ENCODE measurements around the gene AHI1.

Gene AHI1

DNA sequence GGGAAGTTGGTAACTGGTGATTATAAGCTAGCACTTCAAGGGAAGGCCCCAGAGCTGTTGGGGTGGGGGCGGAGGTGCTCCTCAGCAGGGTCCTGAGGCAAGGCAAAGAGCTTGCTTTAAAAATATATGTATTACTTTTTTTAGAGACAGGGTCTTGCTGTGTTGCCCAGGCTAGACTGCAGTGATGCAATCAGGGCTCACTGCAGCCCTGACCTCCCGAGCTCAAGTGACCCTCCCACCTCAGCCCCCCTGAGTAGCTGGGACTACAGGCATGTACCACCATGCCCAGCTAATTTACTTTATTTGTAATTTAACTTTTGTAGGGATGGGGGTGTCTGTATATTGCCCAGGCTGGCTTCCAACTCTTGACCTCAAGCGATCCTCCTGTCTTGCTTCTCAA is 229.3 kb downstream of the AHI1 start:
- Histone ChIP-seq H3K4me1 (ENCODE audit: control insufficient read depth in 1 of 2, insufficient read depth in 1 of 2, low read depth in 1 of 2, low read length in 1 of 2) (peaks cover 13 to 19% of the 10 kb centered on the region in 2 experiments), H3K9me3 (no peaks in the 10 kb centered on the region), H3K36me3 (no peaks in the 10 kb centered on the region), H3K27me3 (no peaks in the 10 kb centered on the region), H3K27ac (no peak overlapping the region), H3K4me3 (ENCODE audit: low read depth in 1 of 2, low read length in 1 of 2) (no peak overlapping the region)
- TF ChIP-seq, protein P1, sequence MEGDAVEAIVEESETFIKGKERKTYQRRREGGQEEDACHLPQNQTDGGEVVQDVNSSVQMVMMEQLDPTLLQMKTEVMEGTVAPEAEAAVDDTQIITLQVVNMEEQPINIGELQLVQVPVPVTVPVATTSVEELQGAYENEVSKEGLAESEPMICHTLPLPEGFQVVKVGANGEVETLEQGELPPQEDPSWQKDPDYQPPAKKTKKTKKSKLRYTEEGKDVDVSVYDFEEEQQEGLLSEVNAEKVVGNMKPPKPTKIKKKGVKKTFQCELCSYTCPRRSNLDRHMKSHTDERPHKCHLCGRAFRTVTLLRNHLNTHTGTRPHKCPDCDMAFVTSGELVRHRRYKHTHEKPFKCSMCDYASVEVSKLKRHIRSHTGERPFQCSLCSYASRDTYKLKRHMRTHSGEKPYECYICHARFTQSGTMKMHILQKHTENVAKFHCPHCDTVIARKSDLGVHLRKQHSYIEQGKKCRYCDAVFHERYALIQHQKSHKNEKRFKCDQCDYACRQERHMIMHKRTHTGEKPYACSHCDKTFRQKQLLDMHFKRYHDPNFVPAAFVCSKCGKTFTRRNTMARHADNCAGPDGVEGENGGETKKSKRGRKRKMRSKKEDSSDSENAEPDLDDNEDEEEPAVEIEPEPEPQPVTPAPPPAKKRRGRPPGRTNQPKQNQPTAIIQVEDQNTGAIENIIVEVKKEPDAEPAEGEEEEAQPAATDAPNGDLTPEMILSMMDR (IDR thresholded peaks at IDR 0.05) = no peak

DNA sequence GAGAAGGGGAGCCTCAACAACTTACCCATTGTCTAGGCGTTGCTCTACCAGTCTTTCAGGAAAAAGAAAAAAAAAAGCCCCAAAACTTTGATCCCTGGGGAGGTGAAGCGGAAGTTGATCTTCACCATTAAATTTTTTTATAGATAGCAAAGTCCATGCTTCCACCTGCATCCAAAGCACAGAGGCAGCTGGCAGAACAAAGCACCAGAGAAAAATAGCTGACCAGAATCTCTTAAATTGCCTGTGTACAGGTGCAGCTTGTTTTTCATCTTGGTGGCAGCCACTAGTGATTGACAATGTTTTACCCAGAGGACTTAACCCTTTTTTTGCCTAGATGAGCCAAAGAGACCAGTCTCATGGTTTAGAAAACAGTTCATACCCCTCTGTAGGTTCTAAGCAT is 230.5 kb downstream of the AHI1 start:
- Histone ChIP-seq H3K4me3 (ENCODE audit: low read depth in 1 of 2, low read length in 1 of 2) (no peak overlapping the region), H3K27me3 (no peaks in the 10 kb centered on the region), H3K27ac (no peak overlapping the region), H3K9me3 (no peaks in the 10 kb centered on the region), H3K36me3 (no peaks in the 10 kb centered on the region), H3K4me1 (ENCODE audit: control insufficient read depth in 1 of 2, insufficient read depth in 1 of 2, low read depth in 1 of 2, low read length in 1 of 2) (peaks cover 13 to 23% of the 10 kb centered on the region in 2 experiments)
- TF ChIP-seq, protein P1 (IDR thresholded peaks at IDR 0.05) = no peak

DNA sequence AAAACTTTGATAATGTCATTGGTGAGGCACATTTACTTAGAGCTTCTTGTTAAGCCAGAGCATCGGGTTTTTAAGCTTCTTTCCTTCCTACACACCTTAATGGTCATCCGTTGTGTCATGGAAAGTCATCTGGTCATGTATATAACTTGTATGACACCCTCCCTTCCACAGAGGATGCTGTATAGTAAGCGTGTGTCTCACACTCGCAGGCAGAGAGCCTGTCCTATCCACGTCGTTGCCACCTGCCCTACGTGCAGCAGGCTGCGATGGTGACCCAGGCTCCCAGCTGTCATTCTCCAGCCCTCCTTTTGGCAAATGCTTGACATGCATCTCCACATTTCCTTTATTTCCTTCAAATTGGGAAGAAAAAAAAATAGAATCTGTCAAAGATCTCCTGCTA is 230.9 kb downstream of the AHI1 start:
- H3K36me3 ChIP-seq = no peaks in the 10 kb centered on the region
- H3K9me3 ChIP-seq = no peaks in the 10 kb centered on the region
- peaks cover 12 to 24% of the 10 kb centered on the region in 2 experiments for H3K4me1 ChIP-seq (ENCODE audit: control insufficient read depth in 1 of 2, insufficient read depth in 1 of 2, low read depth in 1 of 2, low read length in 1 of 2)
- TF ChIP-seq, protein P1 (IDR thresholded peaks at IDR 0.05) = no peak
- H3K4me3 ChIP-seq (ENCODE audit: low read depth in 1 of 2, low read length in 1 of 2) = no peak overlapping the region
- H3K27me3 ChIP-seq = no peaks in the 10 kb centered on the region
- no peak overlapping the region for H3K27ac ChIP-seq

DNA sequence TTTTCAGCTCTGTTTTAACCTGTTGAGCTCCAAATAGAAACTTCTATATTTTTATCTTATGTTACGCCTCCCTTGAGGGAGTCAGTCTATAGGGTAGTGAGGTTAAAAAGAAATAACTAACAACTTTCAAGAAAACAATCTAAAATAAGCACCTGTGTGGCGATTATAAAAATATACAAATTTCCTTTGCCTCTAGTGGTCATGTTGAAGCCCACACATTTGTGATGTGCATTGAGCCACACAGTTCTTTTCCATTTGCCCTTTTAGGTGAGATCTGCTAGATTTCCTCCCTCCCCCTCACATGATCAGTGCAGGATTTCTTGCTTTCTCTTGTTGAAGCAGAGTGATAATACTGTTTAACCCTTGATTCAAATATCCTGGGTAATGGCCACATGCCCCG is 232.3 kb downstream of the AHI1 start:
- Histone ChIP-seq H3K4me1 (ENCODE audit: control insufficient read depth in 1 of 2, insufficient read depth in 1 of 2, low read depth in 1 of 2, low read length in 1 of 2) (peaks cover 0 to 10% of the 10 kb centered on the region in 2 experiments), H3K27ac (no peak overlapping the region), H3K27me3 (no peaks in the 10 kb centered on the region), H3K36me3 (no peaks in the 10 kb centered on the region), H3K4me3 (ENCODE audit: low read depth in 1 of 2, low read length in 1 of 2) (no peak overlapping the region), H3K9me3 (no peaks in the 10 kb centered on the region)
- TF ChIP-seq, protein P1 (IDR thresholded peaks at IDR 0.05) = no peak

DNA sequence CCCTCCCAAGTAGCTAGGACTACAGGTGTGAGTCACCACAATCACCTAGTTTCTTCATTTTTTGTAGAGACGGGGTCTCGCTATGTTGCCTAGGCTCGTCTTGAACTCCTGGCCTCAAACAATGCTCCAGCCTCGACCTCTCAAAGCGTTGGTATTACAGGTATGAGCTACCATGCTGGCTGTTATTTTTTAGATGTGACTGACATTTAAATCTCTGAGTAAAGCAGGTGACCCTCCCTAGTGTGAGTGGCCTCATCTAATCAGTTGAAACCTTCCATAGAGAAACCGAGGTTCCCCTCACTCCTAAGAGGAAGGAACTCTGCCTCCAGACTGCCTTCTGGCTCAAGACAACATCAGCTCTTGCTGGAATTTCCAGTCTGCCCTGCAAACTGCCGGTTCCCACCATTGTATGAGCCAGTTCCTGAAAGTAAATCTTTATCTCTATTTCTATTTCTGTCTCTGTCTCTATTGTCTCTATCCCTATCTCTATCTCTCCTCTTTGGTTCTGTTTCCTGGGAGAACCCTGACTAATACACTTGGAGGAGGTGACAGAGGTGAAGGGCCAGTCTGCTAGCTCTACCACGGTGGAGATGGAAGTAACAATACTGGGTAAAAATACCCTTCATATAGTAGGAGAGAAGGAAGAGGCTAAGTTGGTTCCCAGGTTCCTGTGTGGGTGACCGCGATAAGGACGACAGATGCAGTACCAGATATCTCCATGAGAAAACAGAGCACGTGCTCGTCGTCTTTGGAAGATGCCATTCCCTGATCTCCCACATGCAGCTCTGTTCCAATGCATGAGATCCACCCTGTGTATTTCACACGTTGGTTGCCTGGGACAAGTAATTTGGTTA is 235.4 kb downstream of the AHI1 start:
- no peak overlapping the region for H3K4me3 ChIP-seq (ENCODE audit: low read depth in 1 of 2, low read length in 1 of 2)
- TF ChIP-seq, protein P1 (IDR thresholded peaks at IDR 0.05) = no peak
- peaks cover 0 to 6% of the 10 kb centered on the region in 2 experiments for H3K4me1 ChIP-seq (ENCODE audit: control insufficient read depth in 1 of 2, insufficient read depth in 1 of 2, low read depth in 1 of 2, low read length in 1 of 2)

More for the DNA sequence above, 235.4 kb downstream of the AHI1 start:
- Histone ChIP-seq H3K36me3 (no peaks in the 10 kb centered on the region), H3K27ac (no peak overlapping the region), H3K27me3 (no peaks in the 10 kb centered on the region), H3K9me3 (no peaks in the 10 kb centered on the region)
